22Rv1 (cell line): Measurements from ENCODE around the gene MDM1.

Source experiments
- ZFX ChIP-seq: fragments of 450-650 bp; IDR thresholded peaks from 2 replicates; pipeline ENCODE4 v1.6.1; 2017; ENCODE audit warnings: antibody characterized with exemption, borderline replicate concordance
- TF ChIP-seq, protein P1 (sequence below): fragments of 450-650 bp; IDR thresholded peaks from 2 replicates; pipeline ENCODE4 v1.5.1; 2017; ENCODE audit warnings: mild to moderate bottlenecking

DNA sequence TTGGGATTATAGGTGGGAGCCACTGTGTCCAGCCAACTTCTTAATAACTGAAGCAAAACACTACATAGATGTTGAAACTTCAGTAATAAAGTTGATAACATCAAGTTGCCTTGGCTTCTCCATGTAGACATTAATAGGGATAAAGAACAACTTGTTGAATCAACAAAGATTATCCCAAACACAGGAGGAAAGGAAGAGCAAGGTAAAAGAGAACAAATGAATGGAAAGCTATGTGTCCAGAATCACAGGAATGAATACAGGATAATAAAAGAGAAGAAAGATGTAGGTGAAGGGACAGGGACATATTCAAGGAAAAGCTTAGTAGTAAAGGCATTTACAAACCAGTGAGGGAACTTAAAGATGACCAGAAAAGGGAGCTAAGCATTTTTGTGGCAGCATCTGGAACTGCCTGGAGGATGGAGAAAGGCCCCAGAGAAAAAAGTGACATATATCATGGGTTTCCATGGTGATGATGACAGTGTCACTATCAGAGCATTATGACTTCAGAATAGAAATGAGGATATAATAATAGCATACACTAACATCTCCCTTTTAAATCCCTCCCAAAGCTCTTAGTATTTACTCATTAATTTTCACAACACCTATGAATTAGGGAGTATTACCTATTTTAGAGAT, 24.0 kb upstream of the MDM1 start:
- TF ChIP-seq, protein P1, sequence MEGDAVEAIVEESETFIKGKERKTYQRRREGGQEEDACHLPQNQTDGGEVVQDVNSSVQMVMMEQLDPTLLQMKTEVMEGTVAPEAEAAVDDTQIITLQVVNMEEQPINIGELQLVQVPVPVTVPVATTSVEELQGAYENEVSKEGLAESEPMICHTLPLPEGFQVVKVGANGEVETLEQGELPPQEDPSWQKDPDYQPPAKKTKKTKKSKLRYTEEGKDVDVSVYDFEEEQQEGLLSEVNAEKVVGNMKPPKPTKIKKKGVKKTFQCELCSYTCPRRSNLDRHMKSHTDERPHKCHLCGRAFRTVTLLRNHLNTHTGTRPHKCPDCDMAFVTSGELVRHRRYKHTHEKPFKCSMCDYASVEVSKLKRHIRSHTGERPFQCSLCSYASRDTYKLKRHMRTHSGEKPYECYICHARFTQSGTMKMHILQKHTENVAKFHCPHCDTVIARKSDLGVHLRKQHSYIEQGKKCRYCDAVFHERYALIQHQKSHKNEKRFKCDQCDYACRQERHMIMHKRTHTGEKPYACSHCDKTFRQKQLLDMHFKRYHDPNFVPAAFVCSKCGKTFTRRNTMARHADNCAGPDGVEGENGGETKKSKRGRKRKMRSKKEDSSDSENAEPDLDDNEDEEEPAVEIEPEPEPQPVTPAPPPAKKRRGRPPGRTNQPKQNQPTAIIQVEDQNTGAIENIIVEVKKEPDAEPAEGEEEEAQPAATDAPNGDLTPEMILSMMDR, result no peak
- no peak for TF ChIP-seq ZFX
